ENCODE measurements around the gene SNAP23.

GRCh38 chr15:42553554-42553953 is 58.1 kb downstream of the SNAP23 start:
- no peak for TF ChIP-seq POLR2A (IDR thresholded peaks at IDR 0.05)
- no peak for TF ChIP-seq CTCF (IDR thresholded peaks at IDR 0.05)
- TF ChIP-seq EP300 (IDR thresholded peaks at IDR 0.05), result no peak

All from sigmoid colon (tissue), 4 donors.